K562 (cell line): ENCODE data around the gene BCL2L1. TPM values are rescaled to one million over a fixed set of nuclear protein-coding genes. Genes with fewer than 3 reads are reported as not detected.
A peak's percentile ranks its signal among the peaks of the same experiment; 100 is the strongest.

Experiments
- ATAC-seq: fragments of 200-7000 bp; cut with Tn5 transposase; 3 replicates; pipeline ENCODE4 v1.9.1; 2020; ENCODE audit warnings: moderate library complexity
- BruUV-seq: library from RNA; stranded (reverse); fragments of 400-500 nt; replicated peaks from 2 replicates; lab custom pipeline; 2021; lab: Mats Ljungman, UMichigan
- CTCF ChIA-PET: fragments of 300-600 bp; formaldehyde crosslinking; extraction: SDS; loops from one replicate; lab custom pipeline; 2021; ENCODE audit warnings: low intra/inter-chr PET ratio; lab: Yijun Ruan, JAX
- POLR2A ChIA-PET: fragments of 300-600, 350-650 bp; sonication (Branson Sonifier 250); formaldehyde crosslinking; extraction: SDS; loops from one replicate; lab custom pipeline; 2021; ENCODE audit warnings: antibody characterized with exemption, inconsistent platforms; lab: Yijun Ruan, JAX
- DNase-seq, 4 experiments: peaks; one replicate each; pipeline versions ENCODE4 v3.0.0 to v3.0.0-alpha.2; 2011 to 2018; ENCODE audit warnings: low spot score in 3 of 4, mixed read lengths in 3 of 4; ENCODE audit errors: extremely low read depth in 1 of 4
- FAIRE-seq: peaks from 2 replicates; lab custom pipeline; 2011; peaks lifted over from hg19 to GRCh38; lab: Jason Lieb, UNC
- H2AFZ ChIP-seq: 2 replicates; pipeline ENCODE4 v1.6.0; 2011; ENCODE audit warnings: low read depth, low read length, control low read depth, inconsistent platforms
- H3K27ac ChIP-seq: fragments of 200-600 bp; 3 replicates; pipeline ENCODE4 v1.8.0; 2011; ENCODE audit warnings: low read depth, mild to moderate bottlenecking, control low read depth, inconsistent platforms, low read length, moderate library complexity, mixed read lengths; ENCODE audit errors: extremely low read depth
- H3K27me3 ChIP-seq, 2 experiments: fragments of 300-600 bp in 1 of 2; 2 replicates in 1 of 2; 3 replicates in 1 of 2; pipeline versions ENCODE4 v1.6.0 to v1.8.0; 2011; ENCODE audit warnings: inconsistent platforms in 2 of 2, low read length in 2 of 2, mild to moderate bottlenecking in 1 of 2, mixed read lengths in 1 of 2, moderate library complexity in 1 of 2; ENCODE audit not compliant: control insufficient read depth in 2 of 2, insufficient read depth in 2 of 2
- H3K36me3 ChIP-seq: fragments of 300-600 bp; 3 replicates; pipeline ENCODE4 v1.8.0; 2011; ENCODE audit warnings: mild to moderate bottlenecking, low read length, inconsistent platforms; ENCODE audit not compliant: control insufficient read depth, insufficient read depth
- H3K4me1 ChIP-seq, 2 experiments: fragments of 200-600 bp in 1 of 2; replicated peaks in 1 of 2; 2 replicates in 1 of 2; 3 replicates in 1 of 2; pipeline versions ENCODE4 v1.5.1 to v1.8.0; 2011; ENCODE audit warnings: inconsistent platforms in 2 of 2, low read length in 2 of 2, mild to moderate bottlenecking in 1 of 2, mixed read lengths in 1 of 2, moderate library complexity in 1 of 2; ENCODE audit not compliant: control insufficient read depth in 2 of 2, insufficient read depth in 2 of 2
- H3K4me2 ChIP-seq: 2 replicates; pipeline ENCODE4 v1.6.1; 2011; ENCODE audit warnings: low read length, control low read depth, inconsistent platforms, mixed read lengths; ENCODE audit not compliant: insufficient read depth
- H3K4me3 ChIP-seq: fragments of 200-600 bp; sonication (generic), shearing (Covaris generic); 2 replicates; pipeline ENCODE4 v1.5.1; 2016; ENCODE audit warnings: control low read depth, inconsistent platforms
- H3K79me2 ChIP-seq: fragments of 200-600 bp; 3 replicates; pipeline ENCODE4 v1.8.0; 2011; ENCODE audit warnings: low read length, inconsistent platforms; ENCODE audit not compliant: control insufficient read depth, insufficient read depth
- H3K9ac ChIP-seq, 2 experiments: 2 replicates each; pipeline versions ENCODE4 v1.6.0 to v1.6.1; 2011; ENCODE audit warnings: low read depth in 2 of 2, low read length in 2 of 2, control low read depth in 1 of 2, inconsistent platforms in 1 of 2, mild to moderate bottlenecking in 1 of 2, mixed read lengths in 1 of 2; ENCODE audit not compliant: insufficient read depth in 1 of 2
- H3K9me1 ChIP-seq: one replicate; pipeline ENCODE4 v1.6.0; 2011; ENCODE audit warnings: inconsistent platforms, mild to moderate bottlenecking, low read length, moderate library complexity; ENCODE audit not compliant: control insufficient read depth, insufficient read depth
- H3K9me3 ChIP-seq: replicated peaks from 2 replicates; pipeline ENCODE4 v1.5.1; 2011; ENCODE audit warnings: low read depth, low read length, inconsistent platforms; ENCODE audit not compliant: control insufficient read depth, insufficient read depth
- H4K20me1 ChIP-seq: replicated peaks from 2 replicates; pipeline ENCODE4 v1.6.1; 2011; ENCODE audit warnings: low read length, inconsistent platforms, mixed read lengths; ENCODE audit not compliant: control insufficient read depth, insufficient read depth
- CSDE1 ChIP-seq, 2 experiments: fragments of 450-650 bp; IDR thresholded peaks; 2 replicates each; pipeline ENCODE4 v1.6.1; 2016; ENCODE audit warnings: mild to moderate bottlenecking in 1 of 2
- PCBP1 ChIP-seq: fragments of 200-400 bp; formaldehyde crosslinking; IDR thresholded peaks from 2 replicates; pipeline ENCODE4 v1.6.1; 2018; ENCODE audit warnings: mild to moderate bottlenecking, low read depth, low read length; ENCODE audit not compliant: poor library complexity, severe bottlenecking
- PREB ChIP-seq: sonication (generic); formaldehyde crosslinking; IDR thresholded peaks from 2 replicates; pipeline ENCODE4 v1.8.1; 2023; ENCODE audit warnings: mild to moderate bottlenecking, missing genetic modification reagents
- SIN3A ChIP-seq, 2 experiments: fragments of 150-350 bp in 1 of 2; IDR thresholded peaks; 2 replicates each; pipeline ENCODE4 v1.6.1; 2011 to 2016; ENCODE audit warnings: borderline replicate concordance in 2 of 2, low read depth in 2 of 2, low read length in 2 of 2, mild to moderate bottlenecking in 2 of 2, moderate library complexity in 2 of 2; ENCODE audit not compliant: control insufficient read depth in 1 of 2
- SMAD4 ChIP-seq: fragments of 250-450 bp; sonication (Bioruptor Pico); conservative IDR thresholded peaks from 2 replicates; pipeline ENCODE4 v1.8.0; 2021; ENCODE audit warnings: inconsistent platforms, mild to moderate bottlenecking, moderate library complexity
- SMARCA5 ChIP-seq: fragments of 450-650 bp; IDR thresholded peaks from 2 replicates; pipeline ENCODE4 v1.6.1; 2016
- STAT5B ChIP-seq: fragments of 250-450 bp; sonication (Bioruptor Pico); IDR thresholded peaks from 2 replicates; pipeline ENCODE4 v1.8.0; 2021; ENCODE audit warnings: mild to moderate bottlenecking, inconsistent platforms
- UBTF ChIP-seq, 2 experiments: IDR thresholded peaks; 2 replicates each; pipeline ENCODE4 v1.6.1; 2012; ENCODE audit warnings: improper control_type of control experiment in 2 of 2, low read depth in 2 of 2, low read length in 2 of 2, borderline replicate concordance in 1 of 2
- ZNF347 ChIP-seq: fragments of 450-650 bp; formaldehyde crosslinking; IDR thresholded peaks from 2 replicates; pipeline ENCODE4 v1.4.0; 2020; ENCODE audit warnings: low read depth, mild to moderate bottlenecking, moderate library complexity
- ZNF407 ChIP-seq: fragments of 450-650 bp; IDR thresholded peaks from 2 replicates; pipeline ENCODE4 v1.6.1; 2016; ENCODE audit warnings: low read depth
- ZNF79 ChIP-seq: fragments of 250-450 bp; sonication (Bioruptor Pico); IDR thresholded peaks from 2 replicates; pipeline ENCODE4 v1.4.0; 2020; ENCODE audit warnings: low read depth, mild to moderate bottlenecking, moderate library complexity
- WGBS: fragments of 100-300 bp; shearing (Covaris generic); methylation state at CpG from one replicate; pipeline ENCODE4 v1.1.6; 2016; ENCODE audit warnings: low coverage, mixed read lengths; ENCODE audit not compliant: insufficient coverage; ENCODE audit errors: missing lambda C conversion rate; 5-methylcytosine and 5-hydroxymethylcytosine counted together
- in situ Hi-C: fragments of 300-500 bp; cut with MboI; formaldehyde crosslinking; loops from 4 replicates; pipeline ENCODE4 v1.15.0; 2018; ENCODE audit warnings: inconsistent platforms, mixed read lengths
- intact Hi-C: fragments of 100-400 bp; cut with micrococcal nuclease; formaldehyde crosslinking; loops from 2 replicates; pipeline ENCODE4 v1.14.2; 2022
- polyA plus RNA-seq, 8 experiments: library from polyadenylated mRNA; depleted of rRNA in 4 of 8; stranded (reverse) in 5 of 8; unstranded in 3 of 8; fragments of >200 nt; fragmentation: Nextera tagmentation in 2 of 8; fragmentation: Illumina TruSeq in 1 of 8; extraction: Ambion mirVana in 2 of 8; extraction: Trizol in 1 of 8; gene quantifications; 2 replicates each; pipeline versions ENCODE4 v1.2.1 to v1.2.3, GENCODE V29; 2011 to 2014; ENCODE audit warnings: inconsistent platforms in 1 of 8, missing spikeins in 1 of 8
- total RNA-seq, 7 experiments: library from RNA; depleted of rRNA in 6 of 7; stranded (reverse); fragments of >200 nt in 6 of 7; fragmentation: Illumina TruSeq in 2 of 7; extraction: Trizol in 2 of 7; gene quantifications; 2 replicates each; pipeline versions ENCODE4 v1.2.1 to v1.2.3, GENCODE V29; 2011 to 2021; ENCODE audit warnings: low replicate concordance in 1 of 7

The BCL2L1 gene
- total and polyA plus RNA-seq, 9 of the 15 experiments (the other 6 are each of a cell fraction or from before 2014, with no cell fraction given): 3.3 to 182 (median 120) TPM

- in situ Hi-C loops: no loop called here
- Histone ChIP-seq H3K27me3 (no peaks in the 10 kb centered on the region), H3K79me2 (peaks cover 97% of the 10 kb centered on the region), H4K20me1 (0 out of 2 replicates have a peak, but pooled peaks cover 3% of the 10 kb centered on the region), H3K9me3 (no peaks in the 10 kb centered on the region), H3K4me2 (no peak overlapping the region), H3K27ac (no peak overlapping the region), H3K4me3 (no peak overlapping the region), H3K4me1 (peaks cover 36 to 61% of the 10 kb centered on the region in 2 experiments), H2AFZ (no peak overlapping the region), H3K36me3 (peaks cover 75% of the 10 kb centered on the region), H3K9me1 (no peaks in the 10 kb centered on the region), H3K9ac (no peak overlapping the region)
- no peak for FAIRE-seq
- BruUV-seq: no TSS peak
- ChIA-PET CTCF (no interaction called here), POLR2A (interaction anchor here (0.6 to 1.8 kb wide), 2 partner anchors 11 to 13 kb away, joined by 4 to 8 read pairs; no protein-coding TSS in a partner anchor)
- intact Hi-C loops: no loop called here
- 68% methylated on average over 2 of the region's 5 CpGs for WGBS
- ATAC-seq: no peak
- DNase-seq: no peak
- TF ChIP-seq UBTF (IDR thresholded peaks at IDR 0.05; ENCODE audit: borderline replicate concordance in 1 of 2, low read depth in 2 of 2, low read length in 2 of 2): no peak
- TF ChIP-seq SMARCA5: no peak
- TF ChIP-seq SMAD4: no peak
- TF ChIP-seq CSDE1 (IDR thresholded peaks at IDR 0.05): no peak
- no peak for TF ChIP-seq ZNF347
- TF ChIP-seq ZNF407: no peak
- TF ChIP-seq PREB: no peak
- TF ChIP-seq PCBP1: peak; percentile 79
- no peak for TF ChIP-seq STAT5B (CRISPR knock-in tag)
- TF ChIP-seq SIN3A (IDR thresholded peaks at IDR 0.05; ENCODE audit: borderline replicate concordance in 2 of 2, control insufficient read depth in 1 of 2, low read depth in 2 of 2, low read length in 2 of 2): no peak
- TF ChIP-seq ZNF79: no peak
These were observed 33.5 kb downstream of the BCL2L1 start for GRCh38 chr20:31689141-31689540.
